WTC11 (cell line): Measurements from ENCODE around the gene OXNAD1. TPM values are rescaled to one million over a fixed set of nuclear protein-coding genes. Genes with fewer than 3 reads are reported as not detected.

Experiments
- ATAC-seq: fragments of 200-7000 bp; cut with Tn5 transposase; 2 replicates; pipeline ENCODE4 v1.10.0; 2021; ENCODE audit warnings: mild to moderate bottlenecking, moderate library complexity
- CTCF ChIA-PET: fragments of 300-600 bp; sonication (Branson Sonifier 250); formaldehyde crosslinking; loops from one replicate; lab custom pipeline; 2021; ENCODE audit warnings: antibody characterized with exemption; lab: Charles Lee
- POLR2A ChIA-PET: fragments of 350-600 bp; sonication (Branson Sonifier 250); formaldehyde crosslinking; loops from one replicate; lab custom pipeline; 2021; ENCODE audit warnings: antibody characterized with exemption; lab: Charles Lee
- DNase-seq: peaks from one replicate; pipeline ENCODE4 v3.0.0; 2021; ENCODE audit warnings: low spot score
- H3K27ac Mint-ChIP-seq: 2 replicates; pipeline ENCODE4 v1.8.0; 2021; ENCODE audit warnings: mixed read lengths
- H3K27me3 Mint-ChIP-seq: 2 replicates; pipeline ENCODE4 v1.8.0; 2021; ENCODE audit warnings: low read depth, mild to moderate bottlenecking, moderate library complexity, mixed read lengths
- H3K36me3 Mint-ChIP-seq: 2 replicates; pipeline ENCODE4 v1.8.0; 2021; ENCODE audit warnings: mixed read lengths
- H3K4me1 Mint-ChIP-seq: 2 replicates; pipeline ENCODE4 v1.8.0; 2022; ENCODE audit warnings: mixed read lengths
- H3K4me3 Mint-ChIP-seq: 2 replicates; pipeline ENCODE4 v1.8.0; 2021; ENCODE audit warnings: mild to moderate bottlenecking, moderate library complexity, mixed read lengths
- H3K9me3 Mint-ChIP-seq: 2 replicates; pipeline ENCODE4 v1.8.0; 2021; ENCODE audit warnings: mixed read lengths
- CBFB ChIP-seq: sonication (generic); formaldehyde crosslinking; IDR thresholded peaks from 2 replicates; pipeline ENCODE4 v1.8.1; 2022; ENCODE audit warnings: mild to moderate bottlenecking, low read depth, missing genetic modification reagents
- CREM ChIP-seq: sonication (generic); formaldehyde crosslinking; IDR thresholded peaks from 2 replicates; pipeline ENCODE4 v1.8.1; 2022; ENCODE audit warnings: mild to moderate bottlenecking, missing genetic modification reagents, moderate library complexity
- FOXP4 ChIP-seq: sonication (generic); formaldehyde crosslinking; IDR thresholded peaks from 2 replicates; pipeline ENCODE4 v1.8.0; 2022; ENCODE audit warnings: mild to moderate bottlenecking, missing genetic modification reagents
- GRHL2 ChIP-seq: fragments of 250-450 bp; sonication (Bioruptor Pico); IDR thresholded peaks from 2 replicates; pipeline ENCODE4 v1.8.0; 2022; ENCODE audit warnings: mild to moderate bottlenecking, moderate library complexity; ENCODE audit not compliant: insufficient replicate concordance, severe bottlenecking
- JAZF1 ChIP-seq: fragments of 250-450 bp; sonication (Bioruptor Pico); IDR thresholded peaks from 2 replicates; pipeline ENCODE4 v1.9.0; 2021; ENCODE audit warnings: moderate library complexity, mild to moderate bottlenecking, inconsistent platforms
- MXD4 ChIP-seq: fragments of 250-450 bp; sonication (Bioruptor Pico); IDR thresholded peaks from 2 replicates; pipeline ENCODE4 v1.8.0; 2021; ENCODE audit warnings: mild to moderate bottlenecking, moderate library complexity, borderline replicate concordance
- NFYB ChIP-seq: sonication (generic); formaldehyde crosslinking; conservative IDR thresholded peaks from 2 replicates; pipeline ENCODE4 v1.8.0; 2022; ENCODE audit warnings: low read depth, missing genetic modification reagents
- NR3C1 ChIP-seq: sonication (generic); formaldehyde crosslinking; conservative IDR thresholded peaks from 2 replicates; pipeline ENCODE4 v1.8.1; 2023; ENCODE audit warnings: low read depth, mild to moderate bottlenecking, missing genetic modification reagents
- TCF7 ChIP-seq: sonication (generic); formaldehyde crosslinking; IDR thresholded peaks from 2 replicates; pipeline ENCODE4 v1.8.0; 2022; ENCODE audit warnings: mild to moderate bottlenecking, low read depth, missing genetic modification reagents, moderate library complexity
- ZMAT4 ChIP-seq: fragments of 250-450 bp; sonication (Bioruptor Pico); IDR thresholded peaks from 2 replicates; pipeline ENCODE4 v1.9.0; 2021; ENCODE audit warnings: mild to moderate bottlenecking
- ZNF121 ChIP-seq: sonication (generic); formaldehyde crosslinking; IDR thresholded peaks from 2 replicates; pipeline ENCODE4 v1.8.0; 2023; ENCODE audit warnings: missing genetic modification reagents
- ZNF232 ChIP-seq: sonication (generic); formaldehyde crosslinking; IDR thresholded peaks from 2 replicates; pipeline ENCODE4 v1.8.0; 2022; ENCODE audit warnings: mild to moderate bottlenecking, missing genetic modification reagents
- ZNF317 ChIP-seq: sonication (generic); formaldehyde crosslinking; IDR thresholded peaks from 2 replicates; pipeline ENCODE4 v1.8.1; 2023; ENCODE audit warnings: low read depth, mild to moderate bottlenecking, moderate library complexity, missing genetic modification reagents, borderline replicate concordance
- ZNF512 ChIP-seq: sonication (generic); formaldehyde crosslinking; IDR thresholded peaks from 2 replicates; pipeline ENCODE4 v1.8.1; 2022; ENCODE audit warnings: missing genetic modification reagents, borderline replicate concordance
- total RNA-seq: library from RNA; stranded (reverse); gene quantifications from 3 replicates; pipeline ENCODE4 v1.2.3, GENCODE V29; 2021
- TF ChIP-seq, protein P1 (sequence below): sonication (generic); formaldehyde crosslinking; IDR thresholded peaks from 2 replicates; pipeline ENCODE4 v1.8.0; 2023; ENCODE audit warnings: missing genetic modification reagents, mild to moderate bottlenecking, borderline replicate concordance
- TF ChIP-seq, protein P2 (sequence below): sonication (generic); formaldehyde crosslinking; IDR thresholded peaks from 2 replicates; pipeline ENCODE4 v1.8.1; 2023; ENCODE audit warnings: mild to moderate bottlenecking, missing genetic modification reagents, moderate library complexity
- TF ChIP-seq, protein P3 (sequence below): sonication (generic); formaldehyde crosslinking; IDR thresholded peaks from 2 replicates; pipeline ENCODE4 v1.8.0; 2022; ENCODE audit warnings: mild to moderate bottlenecking, missing genetic modification reagents
- TF ChIP-seq, protein P4 (sequence below): sonication (generic); formaldehyde crosslinking; IDR thresholded peaks from 2 replicates; pipeline ENCODE4 v1.8.1; 2022; ENCODE audit warnings: low read depth, mild to moderate bottlenecking, moderate library complexity, missing genetic modification reagents, borderline replicate concordance

The OXNAD1 gene
- total RNA-seq, 1 experiment from 2014 or later, result 21.7 TPM

DNA sequence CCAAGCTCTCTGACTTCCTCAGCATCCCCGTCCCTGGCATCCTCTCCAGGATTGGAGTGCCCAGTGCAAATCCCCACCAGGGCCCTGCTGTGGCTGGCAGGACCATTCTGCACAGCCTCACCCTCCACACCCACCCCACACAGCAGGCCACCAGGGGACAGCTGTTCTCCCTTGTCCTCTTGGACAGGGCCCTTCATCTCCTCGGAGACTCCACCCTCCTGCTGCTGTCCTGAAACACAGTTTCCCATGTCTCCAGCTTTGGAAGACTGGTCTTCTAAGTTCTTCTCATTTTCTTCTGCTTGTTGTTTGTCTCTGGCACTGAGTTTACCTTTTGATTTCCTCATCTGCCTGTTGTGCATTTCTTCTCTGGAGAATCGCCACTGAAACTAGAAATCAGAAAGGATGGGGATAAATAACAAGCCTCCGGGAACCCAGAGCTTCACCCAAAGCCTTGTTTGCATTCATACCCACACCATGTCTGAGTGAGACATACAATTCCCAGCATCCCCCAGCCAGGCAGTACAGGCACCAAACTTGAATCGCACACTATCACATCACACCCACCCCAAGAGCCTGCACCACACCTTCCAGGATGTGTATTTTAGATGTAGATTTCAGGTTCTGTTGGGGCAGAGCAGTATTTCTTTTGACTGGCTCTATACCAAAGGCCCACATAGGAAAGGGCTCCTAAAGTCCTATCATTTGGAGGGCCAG is 52.0 kb downstream of the OXNAD1 start:
- Mint-ChIP-seq H3K36me3 (peaks cover 16% of the 10 kb centered on the region; the same call in 1 of the 2 replicates), H3K27me3 (no peaks in the 10 kb centered on the region), H3K9me3 (no peaks in the 10 kb centered on the region), H3K27ac (no peak overlapping the region; the same call in 1 of the 2 replicates), H3K4me3 (no peak overlapping the region), H3K4me1 (peaks cover 15% of the 10 kb centered on the region)
- ATAC-seq (no peak), DNase-seq (no peak)
- TF ChIP-seq ZNF317 (CRISPR knock-in tag) (no peak), ZNF121 (CRISPR knock-in tag) (no peak), ZMAT4 (CRISPR knock-in tag) (no peak), CBFB (CRISPR knock-in tag) (no peak), GRHL2 (CRISPR knock-in tag) (no peak), MXD4 (CRISPR knock-in tag) (no peak)
- TF ChIP-seq, protein P1, sequence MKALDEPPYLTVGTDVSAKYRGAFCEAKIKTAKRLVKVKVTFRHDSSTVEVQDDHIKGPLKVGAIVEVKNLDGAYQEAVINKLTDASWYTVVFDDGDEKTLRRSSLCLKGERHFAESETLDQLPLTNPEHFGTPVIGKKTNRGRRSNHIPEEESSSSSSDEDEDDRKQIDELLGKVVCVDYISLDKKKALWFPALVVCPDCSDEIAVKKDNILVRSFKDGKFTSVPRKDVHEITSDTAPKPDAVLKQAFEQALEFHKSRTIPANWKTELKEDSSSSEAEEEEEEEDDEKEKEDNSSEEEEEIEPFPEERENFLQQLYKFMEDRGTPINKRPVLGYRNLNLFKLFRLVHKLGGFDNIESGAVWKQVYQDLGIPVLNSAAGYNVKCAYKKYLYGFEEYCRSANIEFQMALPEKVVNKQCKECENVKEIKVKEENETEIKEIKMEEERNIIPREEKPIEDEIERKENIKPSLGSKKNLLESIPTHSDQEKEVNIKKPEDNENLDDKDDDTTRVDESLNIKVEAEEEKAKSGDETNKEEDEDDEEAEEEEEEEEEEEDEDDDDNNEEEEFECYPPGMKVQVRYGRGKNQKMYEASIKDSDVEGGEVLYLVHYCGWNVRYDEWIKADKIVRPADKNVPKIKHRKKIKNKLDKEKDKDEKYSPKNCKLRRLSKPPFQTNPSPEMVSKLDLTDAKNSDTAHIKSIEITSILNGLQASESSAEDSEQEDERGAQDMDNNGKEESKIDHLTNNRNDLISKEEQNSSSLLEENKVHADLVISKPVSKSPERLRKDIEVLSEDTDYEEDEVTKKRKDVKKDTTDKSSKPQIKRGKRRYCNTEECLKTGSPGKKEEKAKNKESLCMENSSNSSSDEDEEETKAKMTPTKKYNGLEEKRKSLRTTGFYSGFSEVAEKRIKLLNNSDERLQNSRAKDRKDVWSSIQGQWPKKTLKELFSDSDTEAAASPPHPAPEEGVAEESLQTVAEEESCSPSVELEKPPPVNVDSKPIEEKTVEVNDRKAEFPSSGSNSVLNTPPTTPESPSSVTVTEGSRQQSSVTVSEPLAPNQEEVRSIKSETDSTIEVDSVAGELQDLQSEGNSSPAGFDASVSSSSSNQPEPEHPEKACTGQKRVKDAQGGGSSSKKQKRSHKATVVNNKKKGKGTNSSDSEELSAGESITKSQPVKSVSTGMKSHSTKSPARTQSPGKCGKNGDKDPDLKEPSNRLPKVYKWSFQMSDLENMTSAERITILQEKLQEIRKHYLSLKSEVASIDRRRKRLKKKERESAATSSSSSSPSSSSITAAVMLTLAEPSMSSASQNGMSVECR (CRISPR knock-in tag), result no peak
- TF ChIP-seq, protein P2, sequence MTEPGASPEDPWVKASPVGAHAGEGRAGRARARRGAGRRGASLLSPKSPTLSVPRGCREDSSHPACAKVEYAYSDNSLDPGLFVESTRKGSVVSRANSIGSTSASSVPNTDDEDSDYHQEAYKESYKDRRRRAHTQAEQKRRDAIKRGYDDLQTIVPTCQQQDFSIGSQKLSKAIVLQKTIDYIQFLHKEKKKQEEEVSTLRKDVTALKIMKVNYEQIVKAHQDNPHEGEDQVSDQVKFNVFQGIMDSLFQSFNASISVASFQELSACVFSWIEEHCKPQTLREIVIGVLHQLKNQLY (CRISPR knock-in tag), result no peak
- TF ChIP-seq, protein P3, sequence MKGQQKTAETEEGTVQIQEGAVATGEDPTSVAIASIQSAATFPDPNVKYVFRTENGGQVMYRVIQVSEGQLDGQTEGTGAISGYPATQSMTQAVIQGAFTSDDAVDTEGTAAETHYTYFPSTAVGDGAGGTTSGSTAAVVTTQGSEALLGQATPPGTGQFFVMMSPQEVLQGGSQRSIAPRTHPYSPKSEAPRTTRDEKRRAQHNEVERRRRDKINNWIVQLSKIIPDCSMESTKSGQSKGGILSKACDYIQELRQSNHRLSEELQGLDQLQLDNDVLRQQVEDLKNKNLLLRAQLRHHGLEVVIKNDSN (CRISPR knock-in tag), result no peak
- ChIA-PET CTCF (interaction anchor here (5.1 kb wide), 1 partner anchor 27 kb away, joined by 40 read pairs; no protein-coding TSS in a partner anchor), POLR2A (no interaction called here)

GRCh38 chr3:16317561-16317945 is 52.5 kb downstream of the OXNAD1 start:
- Mint-ChIP-seq H3K27me3 (no peaks in the 10 kb centered on the region), H3K9me3 (no peaks in the 10 kb centered on the region), H3K4me1 (peaks cover 11% of the 10 kb centered on the region; the same call in 1 of the 2 replicates), H3K27ac (no peak overlapping the region; the same call in 1 of the 2 replicates), H3K4me3 (no peak overlapping the region), H3K36me3 (peaks cover 18% of the 10 kb centered on the region)
- POLR2A ChIA-PET, result no interaction called here
- CTCF ChIA-PET, result interaction anchor here (1.8 to 5.1 kb wide), 2 partner anchors 27 to 199 kb away, joined by 5 to 40 read pairs; no protein-coding TSS in a partner anchor
- no peak for DNase-seq
- ATAC-seq, result no peak
- TF ChIP-seq, protein P4, sequence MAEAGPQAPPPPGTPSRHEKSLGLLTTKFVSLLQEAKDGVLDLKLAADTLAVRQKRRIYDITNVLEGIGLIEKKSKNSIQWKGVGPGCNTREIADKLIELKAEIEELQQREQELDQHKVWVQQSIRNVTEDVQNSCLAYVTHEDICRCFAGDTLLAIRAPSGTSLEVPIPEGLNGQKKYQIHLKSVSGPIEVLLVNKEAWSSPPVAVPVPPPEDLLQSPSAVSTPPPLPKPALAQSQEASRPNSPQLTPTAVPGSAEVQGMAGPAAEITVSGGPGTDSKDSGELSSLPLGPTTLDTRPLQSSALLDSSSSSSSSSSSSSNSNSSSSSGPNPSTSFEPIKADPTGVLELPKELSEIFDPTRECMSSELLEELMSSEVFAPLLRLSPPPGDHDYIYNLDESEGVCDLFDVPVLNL (CRISPR knock-in tag), result no peak
- TF ChIP-seq JAZF1 (CRISPR knock-in tag) (no peak), CREM (no peak), ZNF232 (no peak), ZNF512 (CRISPR knock-in tag) (no peak), FOXP4 (CRISPR knock-in tag) (no peak), TCF7 (CRISPR knock-in tag) (no peak), NR3C1 (no peak), NFYB (no peak)
